ENCODE data around the gene FGF4. TPM values are rescaled to one million over a fixed set of nuclear protein-coding genes. Genes with fewer than 3 reads are reported as not detected.

The FGF4 gene
- total and polyA plus RNA-seq, 10 of the 15 experiments (the other 5 are each of a cell fraction or from before 2014, with no cell fraction given), result not detected

DNA sequence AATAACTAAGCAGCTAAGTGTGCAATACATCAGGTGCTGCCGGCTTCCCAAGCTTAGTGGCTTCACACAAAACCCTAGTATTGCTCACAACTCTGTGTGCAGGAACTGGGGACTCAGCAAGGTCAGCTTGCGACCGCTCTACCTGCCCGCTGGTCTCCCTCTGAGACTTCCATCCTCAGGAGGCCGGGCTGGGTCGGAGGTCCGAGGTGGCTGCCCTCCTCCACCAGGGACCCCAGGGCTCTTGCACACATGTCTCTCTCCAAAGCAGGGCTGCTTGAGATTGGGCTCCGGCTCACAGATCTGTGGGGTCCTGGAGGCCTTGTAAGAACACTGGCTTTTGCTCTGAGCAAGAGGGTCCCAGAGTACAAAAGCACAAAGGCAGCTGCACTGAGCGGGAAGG is 45.9 kb downstream of the FGF4 start:
- no peak overlapping the region for H3K9ac ChIP-seq (ENCODE audit: control insufficient read depth, insufficient read depth, low read length)
- H3K27ac ChIP-seq (ENCODE audit: control insufficient read depth, insufficient read depth), result no peak overlapping the region
- no peaks in the 10 kb centered on the region for H3K79me2 ChIP-seq (ENCODE audit: control insufficient read depth, insufficient read depth, low read length)
- H2AFZ ChIP-seq (ENCODE audit: control insufficient read depth, low read depth, low read length), result no peak overlapping the region
- no peak for DNase-seq (ENCODE audit: low read depth, low spot score)
- H3K27me3 ChIP-seq (replicated peaks in 1 of 2; ENCODE audit: control insufficient read depth in 2 of 2, insufficient read depth in 2 of 2, low read length in 1 of 2), result peaks cover 0 to 1% of the 10 kb centered on the region in 2 experiments; a peak in 2 of 4 replicates
- no peaks in the 10 kb centered on the region for H4K20me1 ChIP-seq (ENCODE audit: control insufficient read depth, insufficient read depth)
- ATAC-seq, result no peak
- no peak overlapping the region for H3K4me2 ChIP-seq (ENCODE audit: control insufficient read depth, insufficient read depth)
- no peak for FAIRE-seq
- ChIA-PET RAD21 (ENCODE audit: unreplicated experiment) (no interaction called here), CTCF (no interaction called here), POLR2A (no interaction called here), SMC1A (ENCODE audit: uncharacterized antibody, unreplicated experiment) (no interaction called here)
- no TSS peak for BruUV-seq (replicated peaks)
- no peak overlapping the region for H3K4me3 ChIP-seq
- intact Hi-C loops (cut with micrococcal nuclease; ENCODE audit: unreplicated experiment) (no loop called here), in situ Hi-C loops (cut with MboI) (no loop called here)
- H3K9me3 ChIP-seq (replicated peaks; ENCODE audit: control insufficient read depth, insufficient read depth, low read length), result no peaks in the 10 kb centered on the region
- H3K36me3 ChIP-seq (ENCODE audit: control insufficient read depth in 2 of 2, insufficient read depth in 2 of 2, low read length in 1 of 2), result no peaks in the 10 kb centered on the region
- H3K4me1 ChIP-seq (ENCODE audit: control insufficient read depth, insufficient read depth, low read length), result no peaks in the 10 kb centered on the region
- TF ChIP-seq MEF2A (IDR thresholded peaks at IDR 0.05; ENCODE audit: insufficient read depth, low read depth, low read length) (no peak), FOXK2 (IDR thresholded peaks at IDR 0.05) (no peak), CUX1 (IDR thresholded peaks at IDR 0.05; ENCODE audit: insufficient replicate concordance, low read depth, low read length) (no peak), DPF2 (IDR thresholded peaks at IDR 0.05) (no peak), PAX5 (IDR thresholded peaks at IDR 0.05; ENCODE audit: borderline replicate concordance, low read depth, low read length) (no peak), NFXL1 (IDR thresholded peaks at IDR 0.05; ENCODE audit: borderline replicate concordance) (no peak), TCF12 (IDR thresholded peaks at IDR 0.05; ENCODE audit: low read depth, low read length) (no peak)
- 13% methylated on average over 9 of the region's 9 CpGs for WGBS (ENCODE audit: insufficient coverage, insufficient replicate concordance, low lambda C conversion rate, missing lambda C conversion rate)

Data from GM12878 (cell line).